HG03039 (cell line): ENCODE results near the gene LTBP2.

ENCODE experiments used
- ATAC-seq: cut with Tn5 transposase; IDR thresholded peaks from one replicate; pipeline ENCODE4 v1.9.1; 2021; ENCODE audit warnings: mild to moderate bottlenecking, moderate library complexity; ENCODE audit not compliant: unreplicated experiment

Gene LTBP2

DNA sequence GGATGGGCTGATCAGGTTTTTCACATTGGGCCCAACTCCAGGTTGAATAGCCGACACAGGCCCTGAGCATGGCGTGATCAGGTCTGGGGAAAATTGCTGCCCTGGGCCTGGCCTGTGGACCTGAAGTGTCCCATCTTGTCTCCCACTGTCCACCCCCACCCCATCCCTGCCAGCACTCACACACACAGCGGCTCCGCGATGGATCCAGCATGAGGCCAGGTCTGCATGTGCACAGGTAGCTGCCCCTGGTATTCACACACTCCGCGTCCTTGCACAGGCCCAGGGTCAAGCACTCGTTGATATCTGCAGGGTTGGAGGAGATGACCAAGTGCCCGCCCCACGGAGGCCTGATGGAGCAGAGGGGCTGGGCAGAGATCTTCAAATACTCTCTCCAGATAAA, 79.8 kb downstream of the LTBP2 start:
- ATAC-seq: no peak

- no peak for ATAC-seq
These were observed 80.6 kb downstream of the LTBP2 start for GRCh38 chr14:74531467-74531866.

- ATAC-seq: no peak
These were observed 81.0 kb downstream of the LTBP2 start for GRCh38 chr14:74531006-74531405.

GRCh38 chr14:74528886-74529285, 83.2 kb downstream of the LTBP2 start:
- no peak for ATAC-seq

GRCh38 chr14:74528406-74528805, 83.6 kb downstream of the LTBP2 start:
- ATAC-seq: no peak

DNA sequence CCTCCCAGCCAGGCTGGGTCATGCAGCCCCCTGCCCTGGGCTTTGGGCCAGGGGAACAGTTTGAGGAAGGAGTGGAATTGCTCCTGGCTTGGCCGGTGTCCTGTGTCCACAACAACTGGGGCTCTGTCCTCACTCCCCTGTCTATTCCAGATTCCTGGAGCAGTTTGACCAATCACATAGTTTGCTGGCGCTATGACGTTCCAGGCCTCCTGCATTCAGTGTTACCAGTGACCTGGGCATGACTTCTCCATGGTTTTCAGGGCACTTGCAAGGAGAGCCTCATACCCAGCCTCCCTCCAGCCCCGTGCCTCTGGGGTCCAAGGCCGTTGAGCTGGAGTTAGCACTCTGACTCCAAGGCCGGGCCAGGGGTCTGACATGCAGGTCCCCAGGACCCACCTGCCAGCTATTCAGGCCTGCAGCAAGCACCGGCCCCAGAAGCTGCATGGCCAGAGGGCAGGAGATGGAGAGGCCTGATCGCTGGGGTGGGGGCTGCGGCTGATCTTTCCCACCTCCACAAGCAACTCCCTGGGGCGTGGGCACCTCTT, 84.2 kb downstream of the LTBP2 start:
- no peak for ATAC-seq

DNA sequence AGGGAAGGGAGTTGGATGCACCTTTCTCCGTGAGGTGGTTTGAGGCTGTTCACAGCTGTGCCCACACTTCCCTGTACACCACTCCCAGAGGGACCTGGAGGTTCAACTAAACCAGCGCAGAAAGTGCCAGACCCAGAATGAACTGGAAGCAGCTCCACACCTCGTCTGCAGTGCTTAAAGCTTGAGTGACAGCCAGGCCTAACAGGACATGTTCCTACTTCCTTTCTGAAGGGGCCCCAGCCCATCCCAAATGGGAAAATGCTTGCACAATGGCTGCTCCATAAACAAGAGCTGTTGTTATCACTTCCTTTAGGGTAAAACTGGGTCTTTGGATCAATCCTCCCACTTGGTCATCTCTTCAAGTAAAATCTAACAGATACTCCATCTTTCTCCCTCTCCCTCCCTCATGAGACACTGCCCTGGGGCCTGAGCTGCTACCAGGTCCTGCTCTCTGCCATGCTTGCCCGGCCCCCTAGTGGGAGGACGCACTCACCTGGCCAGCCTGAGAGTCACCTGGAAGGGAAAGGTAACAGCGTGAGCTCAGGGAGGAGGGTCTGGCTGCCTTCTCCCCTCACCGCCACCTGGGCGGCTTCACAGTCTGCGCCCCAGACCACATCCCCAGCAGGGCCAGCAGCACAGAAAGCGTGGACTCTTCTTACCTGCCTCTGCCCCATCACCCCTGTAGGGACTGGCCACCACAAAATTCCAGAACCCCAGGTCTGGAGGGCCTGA, 85.0 kb downstream of the LTBP2 start:
- no peak for ATAC-seq

- no peak for ATAC-seq
These were observed 86.6 kb downstream of the LTBP2 start for GRCh38 chr14:74525361-74525851.

DNA sequence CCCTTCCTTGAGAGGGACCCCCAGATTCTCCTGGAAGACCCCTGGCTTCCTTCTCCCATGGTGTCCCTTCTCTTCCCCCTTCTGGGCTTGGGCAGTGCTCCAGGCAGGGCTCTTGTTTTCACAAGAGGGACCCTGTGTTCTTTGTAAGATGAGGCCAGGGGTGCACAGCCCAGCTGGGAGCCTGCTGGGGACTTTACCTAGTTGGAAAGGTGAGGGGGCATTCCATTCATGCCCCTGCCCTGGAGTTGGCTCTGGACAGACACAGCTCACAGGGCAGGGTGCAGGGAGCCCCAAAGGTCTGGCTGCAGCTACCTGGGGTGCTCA, 87.3 kb downstream of the LTBP2 start:
- ATAC-seq: no peak

DNA sequence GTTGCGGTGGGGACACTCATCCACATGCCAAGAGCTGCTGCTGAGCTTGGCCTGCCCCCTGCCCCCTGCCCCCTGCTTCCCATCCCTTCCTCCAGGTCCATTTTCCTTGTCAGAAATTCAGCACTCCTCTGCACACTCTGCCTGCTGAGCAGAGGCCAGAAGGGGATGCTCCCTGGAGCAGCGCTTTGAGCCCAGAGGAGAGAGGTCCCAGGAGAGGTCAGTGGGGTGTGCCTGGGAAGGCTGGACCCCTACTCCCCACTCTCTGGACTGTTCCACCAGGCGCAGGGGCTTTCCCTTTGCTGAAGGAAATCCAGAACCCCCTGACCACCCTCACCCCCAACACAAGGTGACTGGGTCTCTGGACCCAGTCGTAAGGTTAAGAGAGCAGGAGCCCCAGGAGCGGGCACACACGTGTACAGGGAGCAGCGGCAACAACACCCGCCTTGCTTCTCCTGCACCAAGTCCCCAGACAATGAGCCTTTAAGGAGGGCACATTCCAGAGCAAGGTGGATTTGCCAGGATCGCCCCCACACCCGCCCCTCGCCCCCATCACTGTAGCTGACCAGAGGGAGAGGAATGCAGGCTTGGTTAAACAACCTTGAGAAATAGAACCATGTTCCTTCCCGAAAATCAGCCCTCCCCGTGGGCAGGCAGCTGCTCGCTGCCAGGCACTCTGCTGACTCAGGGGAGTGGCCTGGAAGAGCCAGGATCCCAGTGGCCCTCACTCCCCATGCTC, 87.8 kb downstream of the LTBP2 start:
- no peak for ATAC-seq

DNA sequence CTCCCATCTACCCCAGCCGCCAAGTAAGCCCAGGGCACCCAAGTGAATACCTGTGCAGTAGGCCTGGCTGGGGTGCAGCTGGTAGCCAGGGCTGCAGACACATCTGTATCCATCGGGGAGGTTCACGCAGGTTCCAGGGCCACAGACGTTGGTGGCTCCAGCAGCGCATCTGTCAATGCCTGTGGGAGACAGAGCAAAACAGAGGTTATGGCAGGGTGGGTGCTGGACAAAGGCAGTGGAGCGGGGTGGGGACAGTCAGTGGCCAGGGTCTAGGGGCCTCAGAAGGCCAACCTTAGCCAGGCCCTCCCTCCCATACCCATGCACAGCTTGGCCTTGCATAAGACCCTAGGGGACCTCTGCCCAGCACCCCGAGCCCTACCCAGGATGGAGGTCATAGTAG, 89.3 kb downstream of the LTBP2 start:
- no peak for ATAC-seq

DNA sequence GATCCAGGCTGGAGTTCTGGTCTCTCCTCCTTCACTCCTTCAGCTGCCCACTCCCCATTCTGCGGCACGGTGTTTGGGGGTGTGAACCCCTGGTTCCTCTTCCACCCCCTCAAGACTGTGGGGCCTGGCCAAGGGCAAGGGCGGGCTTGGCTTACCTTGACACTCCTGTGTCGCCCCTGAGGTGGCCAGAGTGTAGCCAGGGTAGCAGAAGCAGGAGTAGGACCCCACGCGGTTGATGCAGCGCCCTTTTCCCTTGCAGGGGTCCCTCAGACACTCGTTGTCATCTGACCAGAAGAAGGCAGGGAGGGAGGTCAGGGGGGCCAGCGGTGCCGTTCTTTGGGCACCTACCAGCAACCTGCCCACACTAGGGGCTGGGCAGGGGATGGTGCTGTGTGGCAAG, 90.3 kb downstream of the LTBP2 start:
- ATAC-seq: no peak

GRCh38 chr14:74519316-74520074, 92.5 kb downstream of the LTBP2 start:
- ATAC-seq: no peak

GRCh38 chr14:74518221-74518620, 93.8 kb downstream of the LTBP2 start:
- ATAC-seq: no peak

- ATAC-seq: no peak
These were observed 94.3 kb downstream of the LTBP2 start for GRCh38 chr14:74517731-74518130.

- no peak for ATAC-seq
These were observed 95.4 kb downstream of the LTBP2 start for GRCh38 chr14:74516451-74517160.

- no peak for ATAC-seq
These were observed 96.1 kb downstream of the LTBP2 start for GRCh38 chr14:74515891-74516412.

DNA sequence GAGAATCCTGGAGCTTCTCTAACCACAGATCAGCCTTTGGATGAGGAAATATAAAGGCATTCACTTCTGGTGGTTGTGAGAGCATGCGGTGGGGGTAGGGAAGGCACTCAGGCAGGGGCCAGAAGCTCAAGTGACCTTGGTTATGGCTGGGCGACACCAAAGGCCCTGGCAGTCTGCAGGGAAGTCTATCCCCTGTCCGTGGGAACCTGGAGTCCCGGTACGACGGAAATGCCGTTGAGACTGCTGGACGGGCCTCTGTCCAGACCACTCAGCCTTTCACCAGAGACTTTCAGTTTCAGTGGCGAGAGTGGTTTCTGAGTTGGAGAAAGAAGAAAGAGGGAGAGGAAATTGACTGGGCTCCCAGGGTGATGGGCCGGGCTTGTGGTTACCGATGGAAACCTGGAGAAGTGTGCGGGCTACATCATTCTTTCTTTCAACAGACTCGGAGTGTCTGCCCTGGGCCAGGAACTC, 97.5 kb downstream of the LTBP2 start:
- ATAC-seq: no peak

GRCh38 chr14:74511966-74512830, 99.8 kb downstream of the LTBP2 start:
- ATAC-seq: no peak
